ENCODE measurements around the gene PARD3. TPM values are rescaled to one million over a fixed set of nuclear protein-coding genes. Genes with fewer than 3 reads are reported as not detected.
"Not testable (repeated sequence)": the region's sequence is repeated elsewhere in the genome, so short reads cannot be mapped to it uniquely, and the experiment has no call there.

Gene PARD3
- total RNA-seq, 1 donor from 2014 or later, result 76.4 TPM

DNA sequence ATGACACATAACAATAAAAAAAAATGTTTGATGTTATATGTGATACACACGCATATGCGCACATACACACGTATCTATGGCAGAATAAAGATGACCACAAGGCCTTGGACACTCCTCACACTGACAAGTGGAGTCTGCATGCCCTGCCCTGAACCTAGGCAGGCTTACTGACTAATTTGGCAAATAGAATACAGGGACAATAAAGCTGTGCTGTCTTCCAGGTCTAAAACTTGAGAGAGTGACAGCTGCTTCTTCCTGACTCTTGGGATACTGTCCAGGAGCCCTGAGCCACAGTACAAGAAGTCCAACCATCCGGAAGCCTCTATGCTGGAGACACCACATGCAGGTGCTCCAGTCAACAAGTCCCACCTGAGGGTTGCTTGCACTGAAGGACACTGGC, 20.3 kb downstream of the PARD3 start:
- no peak for DNase-seq (ENCODE audit: low read depth)
- no peaks in the 10 kb centered on the region for H3K36me3 ChIP-seq (ENCODE audit: control insufficient read depth, insufficient read depth, low read length)
- no peak overlapping the region for H3K4me3 ChIP-seq (ENCODE audit: low read depth, low read length)
- TF ChIP-seq, protein P1, sequence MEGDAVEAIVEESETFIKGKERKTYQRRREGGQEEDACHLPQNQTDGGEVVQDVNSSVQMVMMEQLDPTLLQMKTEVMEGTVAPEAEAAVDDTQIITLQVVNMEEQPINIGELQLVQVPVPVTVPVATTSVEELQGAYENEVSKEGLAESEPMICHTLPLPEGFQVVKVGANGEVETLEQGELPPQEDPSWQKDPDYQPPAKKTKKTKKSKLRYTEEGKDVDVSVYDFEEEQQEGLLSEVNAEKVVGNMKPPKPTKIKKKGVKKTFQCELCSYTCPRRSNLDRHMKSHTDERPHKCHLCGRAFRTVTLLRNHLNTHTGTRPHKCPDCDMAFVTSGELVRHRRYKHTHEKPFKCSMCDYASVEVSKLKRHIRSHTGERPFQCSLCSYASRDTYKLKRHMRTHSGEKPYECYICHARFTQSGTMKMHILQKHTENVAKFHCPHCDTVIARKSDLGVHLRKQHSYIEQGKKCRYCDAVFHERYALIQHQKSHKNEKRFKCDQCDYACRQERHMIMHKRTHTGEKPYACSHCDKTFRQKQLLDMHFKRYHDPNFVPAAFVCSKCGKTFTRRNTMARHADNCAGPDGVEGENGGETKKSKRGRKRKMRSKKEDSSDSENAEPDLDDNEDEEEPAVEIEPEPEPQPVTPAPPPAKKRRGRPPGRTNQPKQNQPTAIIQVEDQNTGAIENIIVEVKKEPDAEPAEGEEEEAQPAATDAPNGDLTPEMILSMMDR (IDR thresholded peaks at IDR 0.05; ENCODE audit: insufficient read depth, low read length, poor library complexity, severe bottlenecking), result no peak
- no peaks in the 10 kb centered on the region for H3K27me3 ChIP-seq (ENCODE audit: control insufficient read depth, insufficient read depth, low read length)

- H3K27me3 ChIP-seq (ENCODE audit: control insufficient read depth, insufficient read depth, low read length); H3K4me3 ChIP-seq (ENCODE audit: low read depth, low read length); H3K36me3 ChIP-seq (ENCODE audit: control insufficient read depth, insufficient read depth, low read length); DNase-seq (ENCODE audit: low read depth): not testable (repeated sequence)
Observed at GRCh38 chr10:34793581-34793980, 21.5 kb downstream of the PARD3 start.

GRCh38 chr10:34792881-34793280, 22.2 kb downstream of the PARD3 start:
- Histone ChIP-seq H3K4me3 (ENCODE audit: low read depth, low read length) (no peak overlapping the region), H3K36me3 (ENCODE audit: control insufficient read depth, insufficient read depth, low read length) (no peaks in the 10 kb centered on the region), H3K27me3 (ENCODE audit: control insufficient read depth, insufficient read depth, low read length) (no peaks in the 10 kb centered on the region)
- TF ChIP-seq, protein P1 (IDR thresholded peaks at IDR 0.05; ENCODE audit: insufficient read depth, low read length, poor library complexity, severe bottlenecking), result no peak
- no peak for DNase-seq (ENCODE audit: low read depth)

- TF ChIP-seq, protein P1 (IDR thresholded peaks at IDR 0.05; ENCODE audit: insufficient read depth, low read length, poor library complexity, severe bottlenecking), result no peak
- DNase-seq (ENCODE audit: low read depth), result no peak
- no peaks in the 10 kb centered on the region for H3K36me3 ChIP-seq (ENCODE audit: control insufficient read depth, insufficient read depth, low read length)
- H3K4me3 ChIP-seq (ENCODE audit: low read depth, low read length), result no peak overlapping the region
- H3K27me3 ChIP-seq (ENCODE audit: control insufficient read depth, insufficient read depth, low read length), result no peaks in the 10 kb centered on the region
Observed at GRCh38 chr10:34791947-34792346, 23.1 kb downstream of the PARD3 start.

GRCh38 chr10:34791228-34791627, 23.9 kb downstream of the PARD3 start:
- H3K27me3 ChIP-seq (ENCODE audit: control insufficient read depth, insufficient read depth, low read length), result no peaks in the 10 kb centered on the region
- TF ChIP-seq, protein P1 (IDR thresholded peaks at IDR 0.05; ENCODE audit: insufficient read depth, low read length, poor library complexity, severe bottlenecking), result no peak
- no peak overlapping the region for H3K4me3 ChIP-seq (ENCODE audit: low read depth, low read length)
- DNase-seq (ENCODE audit: low read depth), result no peak
- H3K36me3 ChIP-seq (ENCODE audit: control insufficient read depth, insufficient read depth, low read length), result no peaks in the 10 kb centered on the region

- no peak for DNase-seq (ENCODE audit: low read depth)
- Histone ChIP-seq H3K27me3 (ENCODE audit: control insufficient read depth, insufficient read depth, low read length) (no peaks in the 10 kb centered on the region), H3K4me3 (ENCODE audit: low read depth, low read length) (no peak overlapping the region), H3K36me3 (ENCODE audit: control insufficient read depth, insufficient read depth, low read length) (no peaks in the 10 kb centered on the region)
- TF ChIP-seq, protein P1 (IDR thresholded peaks at IDR 0.05; ENCODE audit: insufficient read depth, low read length, poor library complexity, severe bottlenecking), result no peak
Observed at GRCh38 chr10:34789966-34790506, 25.1 kb downstream of the PARD3 start.

Data from kidney epithelial cell (primary cell).